Measurements from ENCODE around the gene ZNF99.
"Not testable (repeated sequence)": the region's sequence is repeated elsewhere in the genome, so short reads cannot be mapped to it uniquely, and the experiment has no call there.

The ZNF99 gene

DNA sequence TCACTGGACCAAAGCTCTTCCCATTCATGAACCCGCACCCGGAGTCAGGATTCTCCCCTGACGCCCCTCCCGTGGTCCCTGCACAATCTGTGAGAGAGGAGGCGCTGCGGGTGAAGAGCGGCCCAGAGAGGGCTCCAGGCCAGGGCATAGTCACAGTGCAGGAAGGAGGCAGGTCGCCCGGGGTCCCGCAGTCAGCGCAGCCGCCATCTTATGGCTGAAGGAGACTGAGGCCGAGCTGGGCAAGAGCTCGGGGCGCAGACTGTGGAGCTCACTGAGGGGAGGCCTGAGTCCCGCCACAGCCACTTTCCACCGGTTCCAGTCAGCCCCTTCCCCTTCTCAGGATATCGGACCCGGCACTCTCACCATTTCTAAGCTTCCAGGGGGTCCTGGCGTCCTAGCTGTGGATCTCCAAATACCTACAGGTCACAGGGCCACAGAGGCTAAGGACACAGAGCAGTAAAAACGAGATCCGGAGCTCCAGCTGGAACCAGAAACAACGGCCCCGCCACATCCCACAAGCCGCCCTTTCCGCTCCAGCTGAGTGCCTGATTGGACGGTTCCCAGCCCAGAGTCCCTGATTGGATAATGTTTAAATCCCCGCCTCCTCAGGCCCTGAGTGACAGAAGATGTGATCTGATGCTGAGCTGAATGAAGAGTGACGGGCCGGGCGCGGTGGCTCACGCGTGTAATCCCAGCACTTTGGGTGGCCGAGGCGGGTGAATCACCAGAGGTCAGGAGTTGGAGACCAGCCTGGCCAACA is at the start of gene ZNF99:
TSS of gene ZNF99 (minus strand) at position 501 of the 760 bp plus-strand sequence. CDS start at position 366, 135 bp downstream.
- in situ Hi-C loops (cut with HindIII; ENCODE audit: low sequenced_read_pairs): no loop called here

DNA sequence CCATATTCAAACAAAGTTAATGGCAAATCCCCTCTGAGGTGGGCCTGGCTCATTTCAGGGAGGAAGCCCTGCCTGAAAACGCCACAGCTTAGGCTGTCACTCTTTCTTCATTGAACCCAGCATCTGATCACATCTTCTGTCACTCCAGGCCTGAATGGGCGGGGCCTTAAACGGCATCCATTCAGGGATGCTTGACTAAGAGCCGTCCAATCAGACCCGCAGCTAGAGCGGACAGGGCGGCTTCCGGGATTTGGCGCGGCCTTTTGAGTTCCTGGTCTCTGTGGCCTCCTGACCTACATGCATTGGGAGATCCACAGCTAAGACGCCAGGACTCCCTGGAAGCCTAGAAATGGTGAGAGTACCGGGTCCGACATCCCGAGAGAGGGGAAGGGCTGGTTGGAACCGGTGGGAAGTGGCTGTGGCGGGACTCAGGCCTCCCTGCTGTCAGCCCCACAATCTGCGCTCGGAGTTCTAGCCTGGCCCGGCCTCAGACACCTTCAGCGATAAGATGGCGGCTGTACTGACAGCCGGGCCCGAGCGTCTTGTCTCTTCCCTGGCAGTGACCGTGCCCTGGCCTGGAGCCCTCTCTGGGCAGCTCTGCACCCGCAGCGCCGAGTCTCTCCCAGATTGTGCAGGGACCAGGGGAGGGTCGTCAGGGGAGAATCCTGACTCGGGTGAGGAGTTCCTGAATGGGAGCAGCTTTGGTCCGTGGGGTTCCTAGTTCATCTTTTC is 48.2 kb upstream of the ZNF99 start, which contains the start of gene ZNF723:
TSS of gene ZNF723 (plus strand) at position 261 of the 732 bp plus-strand sequence. CDS start at position 350, 89 bp downstream.
- in situ Hi-C loops (cut with HindIII; ENCODE audit: low sequenced_read_pairs): no loop called here

DNA sequence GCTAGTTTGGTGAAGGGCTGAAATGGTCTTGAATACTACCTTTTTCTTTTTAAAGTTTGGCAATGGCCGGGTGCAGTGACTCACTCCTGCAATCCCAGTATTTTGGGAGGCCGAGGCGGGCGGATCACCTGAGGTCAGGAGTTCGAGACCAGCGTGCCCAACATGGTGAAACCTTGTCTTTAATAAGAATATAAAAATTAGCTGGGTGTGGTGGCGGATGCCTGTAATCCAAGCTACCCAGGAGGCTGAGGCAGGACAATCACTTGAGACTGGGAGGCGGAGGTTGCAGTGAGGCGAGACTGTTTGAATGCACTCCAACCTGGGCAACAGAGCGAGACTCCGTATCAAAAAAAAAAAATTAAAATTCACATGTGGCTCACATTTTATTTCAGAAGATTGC is 47.3 kb upstream of the ZNF99 start:
- in situ Hi-C loops (cut with HindIII; ENCODE audit: low sequenced_read_pairs): no loop called here

DNA sequence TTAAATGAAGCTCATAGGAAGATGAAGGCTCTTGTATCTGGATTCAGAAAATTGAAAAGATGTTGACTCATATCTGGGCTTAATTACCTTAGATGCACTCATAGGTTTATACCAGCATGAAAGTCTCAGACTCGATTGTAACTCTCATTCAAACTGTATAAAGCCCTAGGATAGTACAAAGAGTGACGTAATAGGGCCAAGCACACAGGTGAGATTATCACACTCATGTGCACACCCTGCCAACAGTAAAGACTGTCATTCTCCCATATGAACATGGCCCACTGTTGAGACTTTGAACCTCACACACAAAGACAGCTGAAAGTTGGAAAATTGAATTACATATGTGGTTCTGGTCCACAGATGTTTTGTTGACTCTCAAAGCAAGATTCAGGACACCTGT is 30.2 kb upstream of the ZNF99 start:
- in situ Hi-C loops (cut with HindIII; ENCODE audit: low sequenced_read_pairs): no loop called here

DNA sequence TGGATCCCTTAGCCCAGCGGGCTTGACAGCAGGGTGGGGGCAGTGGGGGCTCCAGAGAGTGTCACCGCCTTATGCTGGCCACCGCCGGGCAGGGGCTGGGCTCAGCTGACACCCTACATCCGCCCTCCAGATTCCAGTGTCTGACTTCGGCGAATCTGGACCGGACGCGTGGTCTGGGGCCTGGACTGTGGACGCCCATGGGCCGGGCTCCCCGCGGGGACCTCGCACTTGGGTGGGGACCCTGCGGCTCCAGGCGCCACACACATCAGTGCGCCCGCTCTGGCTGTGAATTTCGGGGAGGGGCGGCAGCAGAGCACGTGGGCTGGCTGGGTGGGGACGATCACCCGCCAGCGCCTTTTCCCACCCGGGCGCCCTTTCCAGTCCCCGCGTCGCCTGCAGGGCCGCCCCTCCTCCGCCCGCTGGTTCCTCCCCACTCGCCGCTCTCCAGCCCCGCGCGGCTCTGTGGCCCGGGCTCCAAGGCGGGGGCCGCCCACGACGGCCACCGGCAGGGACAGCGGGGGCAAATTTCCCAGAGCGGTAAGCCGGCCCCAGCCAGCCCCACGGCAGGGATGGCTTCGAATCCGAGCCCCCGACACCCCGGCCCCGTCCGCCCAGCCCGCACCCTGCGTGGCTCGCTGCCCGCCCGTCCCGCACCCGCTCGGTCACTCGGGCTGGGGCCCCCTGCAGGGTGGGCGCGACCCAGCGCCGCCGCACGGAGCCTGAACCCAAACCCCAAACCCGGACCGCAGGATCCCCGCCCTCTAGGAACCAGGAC is 23.3 kb upstream of the ZNF99 start:
- in situ Hi-C loops (cut with HindIII; ENCODE audit: low sequenced_read_pairs): loop anchor here (10.0 kb wide), 1 partner anchor 542 kb away; no protein-coding TSS in a partner anchor

DNA sequence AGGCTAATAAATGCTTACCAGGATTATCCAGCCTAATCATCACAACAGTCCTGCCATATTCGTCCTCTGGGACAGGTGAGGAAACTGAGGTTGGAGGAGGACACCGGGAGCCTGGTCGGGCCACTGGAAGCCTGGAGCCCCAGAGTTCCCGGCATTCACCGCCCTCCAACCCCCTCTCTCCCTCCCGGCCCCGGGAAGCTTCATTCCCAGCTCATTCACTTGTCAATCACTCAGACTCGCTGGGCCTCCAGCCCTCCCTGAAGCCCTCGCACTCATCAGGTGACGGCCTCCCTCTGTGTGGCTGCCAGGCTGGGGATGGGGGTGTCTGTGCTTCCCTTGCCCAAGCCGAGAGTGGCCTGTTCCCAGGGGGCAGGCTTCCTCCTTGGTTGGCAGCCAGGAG is 22.5 kb upstream of the ZNF99 start:
- in situ Hi-C loops (cut with HindIII; ENCODE audit: low sequenced_read_pairs): loop anchor here (10.0 kb wide), 1 partner anchor 542 kb away; no protein-coding TSS in a partner anchor

DNA sequence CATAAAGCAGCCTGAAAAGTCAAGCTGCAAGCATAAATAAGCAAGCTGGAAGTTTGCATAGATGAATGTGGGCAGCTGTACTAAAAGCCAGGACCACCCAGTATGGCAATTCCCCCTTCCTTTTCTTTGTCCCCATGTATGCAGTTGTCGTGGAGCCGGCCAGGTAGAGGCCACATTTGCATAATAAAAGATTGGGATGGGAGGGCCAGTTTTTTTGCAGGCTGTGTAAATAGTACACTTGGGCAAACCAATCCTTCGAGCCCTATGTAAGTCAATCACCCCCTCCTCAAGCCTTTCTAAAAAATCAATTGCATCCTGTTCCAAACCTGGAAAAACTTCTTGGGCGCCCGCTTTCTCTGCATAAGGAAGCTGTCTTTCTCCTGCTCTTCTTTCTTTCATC is 13.1 kb upstream of the ZNF99 start:
- in situ Hi-C loops (cut with HindIII; ENCODE audit: low sequenced_read_pairs): no loop called here

DNA sequence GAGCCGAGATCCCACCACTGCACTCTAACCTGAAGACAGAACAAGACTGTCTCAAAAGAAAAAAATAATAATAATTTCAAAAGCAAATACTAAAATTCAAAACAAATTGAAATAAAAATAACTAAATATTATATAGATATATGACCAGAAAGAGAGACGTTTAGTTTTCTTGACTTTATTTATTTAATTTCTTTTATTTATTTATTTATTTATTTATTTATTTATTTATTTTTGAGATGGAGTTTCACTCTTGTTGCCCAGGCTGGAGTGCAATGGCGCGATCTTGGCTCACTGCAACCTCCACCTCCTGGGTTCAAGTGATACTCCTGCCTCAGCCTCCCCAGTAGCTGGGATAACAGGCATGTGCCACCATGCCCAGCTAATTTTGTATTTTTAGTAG is 8.9 kb upstream of the ZNF99 start:
- in situ Hi-C loops (cut with HindIII; ENCODE audit: low sequenced_read_pairs): not testable (repeated sequence)

DNA sequence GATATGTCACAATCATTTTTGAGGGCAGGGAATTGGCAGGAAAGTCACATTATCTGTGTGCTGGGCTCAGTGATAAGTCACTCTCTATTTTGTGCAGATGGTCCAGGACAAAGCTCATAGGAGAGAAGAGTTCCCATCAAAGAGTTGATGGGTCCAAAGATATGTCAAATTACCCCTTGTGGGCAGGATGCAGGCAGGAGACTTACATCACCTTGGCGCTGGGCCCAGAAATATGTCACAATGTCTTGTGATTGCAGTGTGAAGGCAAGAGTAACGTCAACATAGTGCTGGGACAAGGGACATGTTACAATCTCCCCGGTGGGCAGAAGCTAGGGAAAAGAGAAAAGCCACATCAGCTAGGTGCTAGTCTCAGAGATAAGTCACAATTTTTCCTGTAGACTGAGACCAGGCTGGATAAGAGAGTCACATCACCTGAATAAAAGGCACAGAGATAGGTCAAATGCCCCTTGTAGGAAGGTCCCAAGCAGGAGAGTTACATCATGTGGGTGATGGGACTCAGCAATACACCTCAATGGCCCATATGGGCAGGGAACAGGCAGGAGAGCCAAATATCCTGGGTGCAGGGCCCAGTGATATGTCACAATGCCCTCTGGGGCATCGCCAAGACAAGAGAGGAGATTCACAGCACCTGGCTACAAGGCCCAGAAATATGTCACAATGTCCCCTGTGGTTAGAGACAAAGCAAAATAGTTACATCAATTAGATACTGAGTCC is 47.9 kb downstream of the ZNF99 start:
- in situ Hi-C loops (cut with HindIII; ENCODE audit: low sequenced_read_pairs): no loop called here

DNA sequence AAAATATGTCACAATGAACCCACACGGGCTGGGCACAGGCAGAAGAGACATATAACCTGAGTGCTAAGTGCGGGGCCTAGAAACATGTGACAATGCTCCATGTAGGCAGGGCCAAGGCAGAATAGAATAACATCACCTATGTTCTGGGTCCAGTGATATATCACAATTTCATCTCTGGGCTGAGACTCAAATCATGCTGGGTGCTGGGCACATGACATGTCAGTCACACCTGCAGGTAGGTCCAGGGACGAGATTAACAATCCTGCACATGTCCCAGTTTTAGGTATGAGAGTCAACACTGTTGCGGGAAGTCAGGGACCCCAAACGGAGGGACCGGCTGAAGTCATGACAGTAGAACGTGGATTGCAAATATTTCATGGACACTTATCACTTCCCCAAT is 50.3 kb downstream of the ZNF99 start:
- in situ Hi-C loops (cut with HindIII; ENCODE audit: low sequenced_read_pairs): no loop called here

DNA sequence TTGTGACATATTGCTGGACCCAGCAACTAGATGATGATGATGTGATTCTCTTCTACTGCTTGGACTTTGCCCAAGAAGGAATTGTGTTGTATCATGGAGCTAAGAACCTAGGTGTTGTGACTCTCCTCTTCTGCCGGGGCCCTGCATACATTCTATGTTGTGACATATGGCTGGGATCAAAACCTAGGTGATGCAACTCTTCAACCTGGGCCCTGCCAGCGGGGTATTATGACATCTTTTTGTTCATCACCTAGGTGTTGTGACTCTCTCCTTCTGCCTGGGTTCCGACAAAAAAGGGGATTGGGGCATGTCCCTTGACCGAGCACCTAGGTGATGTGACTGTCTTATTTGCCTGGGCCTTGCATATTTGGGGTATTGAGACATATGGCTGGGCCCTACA is 55.7 kb downstream of the ZNF99 start:
- in situ Hi-C loops (cut with HindIII; ENCODE audit: low sequenced_read_pairs): not testable (repeated sequence)

DNA sequence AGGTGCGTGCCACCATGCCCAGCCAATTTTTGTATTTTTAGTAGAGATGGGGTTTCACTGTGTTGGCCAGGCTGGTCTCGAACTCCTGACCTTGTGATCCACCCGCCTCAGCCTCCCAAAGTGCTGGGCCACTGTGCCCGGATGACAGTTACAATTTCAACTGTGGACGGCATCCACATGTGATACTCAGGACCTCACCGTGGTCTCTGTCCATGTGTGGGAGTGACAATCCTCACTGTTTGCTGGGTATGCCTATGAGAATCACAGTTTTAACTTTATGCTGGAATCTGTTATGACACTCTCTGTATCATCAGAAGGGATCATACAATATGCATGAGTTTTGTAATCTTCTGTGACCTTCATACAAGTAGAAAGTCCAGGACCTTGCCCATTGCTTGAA is 62.4 kb downstream of the ZNF99 start:
- in situ Hi-C loops (cut with HindIII; ENCODE audit: low sequenced_read_pairs): not testable (repeated sequence)

DNA sequence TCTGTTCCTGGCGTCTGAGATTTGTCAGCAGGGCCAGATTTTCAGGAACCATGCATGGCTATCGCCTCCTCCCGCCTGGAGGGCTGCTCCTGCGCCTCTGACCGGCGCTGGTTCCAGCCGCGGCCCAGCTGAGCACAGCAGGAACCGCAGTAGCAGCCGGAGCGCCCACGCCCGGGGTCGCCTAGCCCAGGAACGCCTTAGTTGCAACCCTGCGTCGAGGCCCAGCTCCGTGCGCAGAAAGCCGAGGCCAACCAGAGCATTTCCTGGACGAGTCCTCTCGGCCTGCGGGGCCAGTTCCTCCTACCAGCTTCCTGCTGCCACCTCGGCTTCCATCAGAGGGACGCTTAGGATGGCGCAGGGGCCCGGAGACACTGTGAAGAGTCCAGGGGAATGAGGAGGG is 75.0 kb downstream of the ZNF99 start:
- in situ Hi-C loops (cut with HindIII; ENCODE audit: low sequenced_read_pairs): no loop called here

DNA sequence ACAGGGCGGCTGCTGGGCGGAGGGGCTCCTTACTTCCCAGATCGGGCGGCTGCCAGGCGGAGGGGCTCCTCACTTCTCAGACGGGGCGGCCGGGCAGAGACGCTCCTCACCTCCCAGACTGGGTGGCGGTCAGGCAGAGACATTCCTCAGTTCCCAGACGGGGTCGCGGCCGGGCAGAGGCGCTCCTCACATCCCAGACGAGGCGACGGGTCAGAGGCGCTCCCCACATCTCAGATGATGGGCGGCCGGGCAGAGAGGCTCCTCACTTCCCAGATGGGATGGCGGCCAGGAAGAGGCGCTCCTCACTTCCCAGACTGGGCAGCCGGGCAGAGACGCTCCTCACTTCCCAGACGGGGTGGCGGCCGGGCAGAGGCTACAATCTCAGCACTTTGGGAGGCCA is 80.9 kb downstream of the ZNF99 start:
- in situ Hi-C loops (cut with HindIII; ENCODE audit: low sequenced_read_pairs): not testable (repeated sequence)

DNA sequence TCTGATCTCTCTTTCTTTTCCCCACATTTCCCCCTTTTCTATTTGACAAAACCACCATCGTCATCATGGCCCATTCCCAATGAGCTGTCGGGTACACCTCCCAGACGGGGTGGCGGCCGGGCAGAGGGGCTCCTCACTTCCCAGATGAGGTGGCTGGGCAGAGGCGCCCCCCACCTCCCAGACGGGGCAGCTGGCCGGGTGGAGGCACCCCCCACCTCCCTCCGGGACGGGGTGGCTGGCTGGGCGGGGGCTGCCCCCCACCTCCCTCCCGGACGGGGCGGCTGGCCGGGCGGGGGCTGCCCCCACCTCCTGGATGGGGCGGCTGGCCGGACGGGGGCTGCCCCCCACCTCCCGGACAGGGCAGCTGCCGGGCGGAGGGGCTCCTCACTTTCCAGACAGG is 81.3 kb downstream of the ZNF99 start:
- in situ Hi-C loops (cut with HindIII; ENCODE audit: low sequenced_read_pairs): not testable (repeated sequence)

Measured in DLD1 (cell line).